ENCODE data around the gene KDR.

Gene KDR

DNA sequence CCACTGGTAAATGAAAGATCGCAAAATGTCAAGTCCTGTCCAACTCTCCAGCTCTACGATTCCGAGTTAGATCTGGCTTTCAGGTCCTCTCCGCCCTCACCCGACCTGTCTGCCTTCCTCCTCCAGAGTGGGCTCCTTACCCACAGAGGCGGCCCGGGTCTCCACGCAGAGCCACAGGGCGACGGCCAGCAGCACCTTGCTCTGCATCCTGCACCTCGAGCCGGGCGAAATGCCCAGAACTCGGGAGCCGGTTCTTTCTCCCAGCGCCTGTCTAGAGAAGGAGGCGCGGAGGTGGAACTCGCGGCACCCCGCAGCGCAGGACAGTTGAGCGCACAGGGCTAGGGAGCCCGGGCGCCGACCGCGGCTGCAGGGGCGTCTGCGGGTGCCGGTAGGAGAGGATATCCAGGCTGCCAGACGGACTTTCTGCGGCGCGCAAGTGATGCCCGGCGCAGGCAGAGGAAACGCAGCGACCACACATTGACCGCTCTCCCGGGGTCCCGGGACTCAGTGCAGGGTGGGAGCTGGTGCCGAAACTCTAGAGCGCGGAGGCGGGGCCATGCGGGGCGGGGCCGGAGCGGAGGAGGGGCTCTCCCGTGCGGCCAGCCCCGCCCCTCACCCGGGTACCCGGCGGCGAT, at the start of gene KDR:
Gene KDR, minus strand, starts transcription at position 509 of the 635 bp plus-strand sequence. Its CDS starts 302 bp downstream, at position 207.
- DNase-seq (ENCODE audit: low read depth in 2 of 2): no peak

DNA sequence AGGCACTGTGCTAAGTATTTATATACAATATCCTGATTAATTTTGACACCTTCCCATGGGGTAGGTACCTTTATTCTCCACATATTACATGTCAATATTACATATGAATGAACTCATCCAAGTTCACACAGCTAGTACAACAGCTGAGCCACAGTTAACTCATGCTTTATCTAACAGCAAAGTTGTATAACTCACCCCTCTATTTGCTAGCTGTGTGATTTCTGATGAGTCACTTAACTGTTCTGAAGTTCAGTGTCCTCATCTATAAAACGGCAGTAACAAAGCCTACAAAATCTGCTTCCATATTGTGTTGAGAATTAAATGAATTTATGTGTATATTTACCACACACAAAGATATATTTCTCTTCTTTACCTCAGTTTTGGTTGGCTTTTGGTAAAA, 48.2 kb upstream of the KDR start:
- DNase-seq (ENCODE audit: low read depth in 2 of 2): no peak

- DNase-seq (ENCODE audit: low read depth in 2 of 2): no peak
Measured at GRCh38 chr4:55172694-55173287, 47.4 kb upstream of the KDR start.

GRCh38 chr4:55170462-55170861, 45.1 kb upstream of the KDR start:
- no peak for DNase-seq (ENCODE audit: low read depth in 2 of 2)

- no peak for DNase-seq (ENCODE audit: low read depth in 2 of 2)
Measured at GRCh38 chr4:55169352-55169961, 44.1 kb upstream of the KDR start.

- DNase-seq (ENCODE audit: low read depth in 2 of 2): no peak
Measured at GRCh38 chr4:55162396-55162795, 37.0 kb upstream of the KDR start.

GRCh38 chr4:55161739-55162138, 36.3 kb upstream of the KDR start:
- no peak for DNase-seq (ENCODE audit: low read depth in 2 of 2)

GRCh38 chr4:55159851-55160250, 34.5 kb upstream of the KDR start:
- no peak for DNase-seq (ENCODE audit: low read depth in 2 of 2)

DNA sequence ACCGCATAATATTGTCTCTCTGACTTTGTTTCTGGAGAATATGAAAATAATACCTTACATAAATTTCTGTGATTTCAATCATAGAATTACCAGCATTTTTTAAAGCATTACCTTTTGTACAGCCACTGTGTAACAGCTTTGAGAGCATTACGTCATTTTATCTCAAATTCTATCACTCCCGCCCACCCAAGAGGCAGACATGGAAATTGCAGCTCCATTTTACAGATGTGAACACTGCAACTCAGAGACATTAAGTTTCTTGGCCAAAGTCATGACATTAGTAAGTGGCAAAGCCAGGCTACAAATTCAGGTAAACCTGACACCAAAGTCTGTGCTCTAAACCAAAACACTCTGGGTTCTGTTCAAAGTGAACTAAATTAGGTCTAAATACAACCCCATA, 33.6 kb upstream of the KDR start:
- DNase-seq (ENCODE audit: low read depth in 2 of 2): no peak

GRCh38 chr4:55157559-55158277, 32.3 kb upstream of the KDR start:
- DNase-seq (ENCODE audit: low read depth in 2 of 2): no peak

GRCh38 chr4:55154933-55155332, 29.5 kb upstream of the KDR start:
- no peak for DNase-seq (ENCODE audit: low read depth in 2 of 2)

DNA sequence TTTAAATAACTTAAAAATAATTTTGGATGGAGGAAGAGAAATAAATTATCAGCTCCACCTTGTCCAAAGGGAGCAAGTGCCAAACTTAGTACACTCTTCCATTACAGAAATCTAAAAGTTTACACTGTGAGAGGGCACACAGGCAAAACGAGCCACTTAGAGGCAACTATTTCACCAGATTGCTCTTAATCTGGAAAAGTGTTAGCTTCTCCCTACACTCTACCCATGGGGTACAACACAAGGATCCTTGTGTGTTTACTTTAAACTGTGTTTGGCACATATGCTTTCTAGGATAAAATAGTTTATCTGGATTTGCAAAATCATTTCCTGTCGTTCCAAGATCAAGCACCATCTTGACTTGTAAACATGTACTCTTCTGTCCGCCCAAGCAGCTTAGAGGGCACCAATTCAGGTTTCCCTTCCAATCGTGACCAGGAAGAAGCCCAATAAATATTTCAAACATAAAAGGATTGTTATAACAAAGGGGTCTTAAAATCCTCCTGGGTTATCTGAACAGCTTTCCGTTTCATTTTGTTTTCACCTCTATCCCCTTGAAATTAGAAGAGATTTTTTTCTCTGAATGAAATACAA, 29.0 kb upstream of the KDR start:
- DNase-seq (ENCODE audit: low read depth in 2 of 2): no peak

- no peak for DNase-seq (ENCODE audit: low read depth in 2 of 2)
Measured at GRCh38 chr4:55143858-55144257, 18.5 kb upstream of the KDR start.

DNA sequence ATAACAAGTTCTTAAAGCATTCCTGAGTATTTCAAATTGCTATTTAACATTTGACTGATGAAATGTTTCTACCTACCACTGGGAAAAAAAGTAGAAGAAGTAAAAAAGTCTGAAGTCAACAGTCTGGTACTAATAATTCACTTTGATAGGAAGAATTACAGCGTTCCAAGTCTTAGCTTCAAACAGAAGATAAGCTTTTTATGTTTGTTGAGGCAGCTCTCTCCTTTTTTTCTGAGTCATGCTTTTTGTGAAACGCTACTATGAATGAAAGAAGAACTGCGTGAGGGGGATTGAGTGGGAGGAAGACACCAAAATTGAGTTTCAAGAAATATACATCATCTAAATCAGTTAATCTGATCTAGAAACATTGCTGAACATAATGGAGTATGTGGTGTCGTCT, 13.0 kb upstream of the KDR start:
- DNase-seq (ENCODE audit: low read depth in 2 of 2): no peak

GRCh38 chr4:55136634-55137033, 11.2 kb upstream of the KDR start:
- no peak for DNase-seq (ENCODE audit: low read depth in 2 of 2)

DNA sequence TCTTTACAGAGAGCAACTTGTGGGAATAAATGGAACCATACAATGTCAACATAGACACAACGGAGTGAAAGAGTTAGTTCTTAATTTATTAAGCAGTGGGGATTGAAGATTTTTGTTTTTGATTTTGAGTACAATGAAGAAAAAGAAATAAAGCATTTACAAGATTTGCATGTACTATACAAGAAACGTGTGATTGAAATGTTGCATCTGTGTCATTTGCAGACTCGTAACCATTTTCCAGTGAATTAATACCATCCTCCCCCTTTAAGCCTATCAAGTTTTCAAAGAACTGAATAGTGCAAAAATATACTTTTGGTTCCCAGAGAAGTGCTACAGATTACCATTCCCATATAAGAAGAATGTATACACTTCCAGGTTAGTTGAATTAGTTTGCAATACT, 8.6 kb upstream of the KDR start:
- no peak for DNase-seq (ENCODE audit: low read depth in 2 of 2)

DNA sequence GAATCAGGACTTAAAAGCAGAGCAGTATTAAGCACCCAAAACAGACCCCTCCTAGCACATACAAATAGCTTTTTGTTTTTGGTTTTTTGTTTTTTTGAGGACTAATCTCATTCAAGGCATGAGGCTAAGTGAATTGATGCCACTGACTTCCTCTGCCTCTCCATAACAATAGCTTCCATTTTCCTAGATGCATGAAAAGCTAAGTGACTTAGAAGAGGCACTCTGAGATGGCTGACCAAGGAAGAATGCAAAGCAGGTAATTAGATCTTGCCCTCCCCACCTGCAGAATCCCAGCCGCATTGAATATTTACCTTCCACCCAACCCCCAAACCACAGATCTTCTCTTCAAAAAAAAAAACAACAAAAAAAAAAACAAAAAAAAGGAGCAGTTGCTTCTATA, 7.4 kb upstream of the KDR start:
- DNase-seq (ENCODE audit: low read depth in 2 of 2): no peak

DNA sequence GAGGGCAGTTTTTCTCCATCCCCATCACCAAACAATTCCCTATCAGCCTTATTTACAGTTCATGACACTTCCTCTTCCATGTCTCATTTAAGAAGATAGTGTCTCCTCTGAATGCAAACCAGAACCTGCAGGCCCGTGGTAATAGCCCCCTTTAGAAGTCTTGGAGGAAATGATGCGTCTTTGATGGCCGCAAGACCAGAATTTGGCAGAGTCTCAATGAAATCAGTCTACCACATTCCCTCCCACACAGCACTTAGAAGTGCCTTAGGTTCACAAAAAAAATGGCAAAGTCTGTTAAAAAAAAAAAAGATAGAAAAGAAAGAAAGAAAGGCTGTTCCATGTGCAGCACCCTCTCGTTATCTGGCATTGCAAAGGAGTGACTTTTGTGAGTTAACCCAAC, 2.1 kb upstream of the KDR start:
- no peak for DNase-seq (ENCODE audit: low read depth in 2 of 2)

DNA sequence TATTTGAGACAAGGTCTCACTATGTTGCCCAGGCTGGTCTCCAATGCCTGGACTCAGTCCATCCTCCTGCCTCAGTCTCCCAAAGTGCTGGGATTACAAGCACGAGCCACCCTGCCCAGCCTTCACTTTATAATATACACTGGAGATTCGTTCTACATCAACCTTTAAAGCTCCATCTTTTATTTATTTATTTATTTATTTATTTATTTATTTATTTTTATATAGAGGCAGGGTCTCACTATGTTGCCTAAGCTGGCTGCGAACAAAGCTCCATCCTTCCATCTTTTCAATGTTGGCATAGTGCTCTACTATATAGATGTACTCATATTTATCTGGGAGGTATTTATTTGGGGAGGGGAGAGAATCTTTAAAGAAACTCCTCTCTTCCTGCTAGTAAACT, 1.7 kb upstream of the KDR start:
- DNase-seq (ENCODE audit: low read depth in 2 of 2): no peak

- no peak for DNase-seq (ENCODE audit: low read depth in 2 of 2)
Measured at GRCh38 chr4:55125763-55126541, 557 bp upstream of the KDR start.

DNA sequence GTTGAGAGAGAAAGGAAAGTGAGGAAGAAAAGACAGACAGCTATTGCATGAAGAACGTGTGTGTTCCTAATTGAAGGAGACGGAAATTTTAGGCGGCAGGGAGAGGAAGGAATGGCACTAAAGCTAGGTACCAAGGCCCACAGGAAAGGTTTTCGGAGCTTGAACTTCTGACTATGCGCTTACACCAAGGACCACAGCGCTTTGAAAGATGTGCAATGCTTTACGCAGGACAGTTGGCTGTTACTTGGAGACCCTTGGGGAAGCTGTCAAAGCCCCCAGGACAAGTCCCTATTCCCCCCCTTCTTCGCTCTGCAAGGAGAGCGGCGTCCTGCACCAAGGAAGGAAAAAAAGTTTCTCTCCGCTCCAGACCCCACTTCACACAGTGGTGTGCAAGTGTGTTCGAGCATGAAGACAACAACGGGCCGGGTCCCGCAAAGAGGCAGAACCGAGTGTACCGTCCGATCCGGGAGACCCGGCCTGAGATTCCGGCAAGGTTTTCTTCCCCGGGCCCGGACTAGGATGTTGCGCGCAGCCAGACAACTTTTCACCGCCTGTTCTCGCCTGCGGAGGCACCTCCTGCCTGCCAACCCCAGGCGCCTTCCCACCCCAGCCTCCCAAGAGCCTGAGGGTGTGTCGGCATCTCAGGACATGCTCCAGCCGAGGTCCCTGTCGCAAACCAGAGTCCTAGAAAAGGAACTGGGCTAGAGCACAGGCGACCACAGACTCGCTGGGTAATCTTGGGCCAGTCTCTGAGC, 896 bp downstream of the KDR start:
- no peak for DNase-seq (ENCODE audit: low read depth in 2 of 2)

Measured in stimulated activated CD4-positive, alpha-beta T cell treated with anti-CD3 and anti-CD28 coated beads, Interleukin-12 subunit alpha, Interleukin-12 subunit beta, amount 100 ng/mL, for 24 hours (primary cell).